DMS 273 (cell line): Measurements from ENCODE around the gene SHH.

Experiments
- DNase-seq: peaks from one replicate; lab custom pipeline; 2025; ENCODE audit not compliant: unreplicated experiment; lab: John Stamatoyannopoulos, UW

Gene SHH

DNA sequence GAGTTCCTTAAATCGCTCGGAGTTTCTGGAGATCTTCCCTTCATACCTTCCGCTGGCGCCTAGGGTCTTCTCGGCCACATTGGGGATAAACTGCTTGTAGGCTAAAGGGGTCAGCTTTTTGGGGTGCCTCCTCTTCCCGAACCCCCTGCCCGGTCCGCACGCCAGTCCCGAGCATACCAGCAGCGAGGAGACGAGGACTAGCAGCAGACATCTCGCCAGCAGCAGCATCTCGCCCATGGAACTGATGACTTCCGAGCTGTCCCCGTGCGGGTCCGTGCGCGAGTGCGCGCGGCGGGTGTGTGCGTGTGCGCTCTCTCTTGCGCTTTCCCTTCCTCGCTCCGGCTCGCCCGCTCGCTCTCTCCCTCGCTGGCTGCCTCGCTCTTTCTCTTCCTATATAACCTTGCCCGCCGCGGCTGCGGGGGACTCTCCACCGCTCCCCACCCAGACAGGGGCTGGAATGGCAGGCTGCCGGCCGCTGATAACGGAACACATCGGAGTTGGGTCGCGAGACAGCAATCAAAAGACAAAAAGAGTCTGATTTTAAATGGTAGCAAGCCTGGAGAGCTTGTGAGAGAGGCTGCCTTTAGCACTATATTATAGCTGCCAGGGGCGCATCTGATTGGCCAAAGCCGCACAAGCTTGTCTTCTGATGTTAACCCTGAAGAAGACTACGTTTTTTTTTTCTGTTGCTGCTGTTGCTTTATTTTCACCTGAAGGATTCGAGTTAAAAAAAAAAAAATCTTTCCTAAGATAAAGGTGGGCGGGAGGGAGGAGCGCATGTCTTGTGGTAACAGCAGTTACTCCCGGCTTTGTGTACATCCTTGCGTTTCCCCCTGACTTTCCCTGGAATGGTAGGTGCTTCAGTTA lies at the start of gene SHH:
TSS of gene SHH (minus strand) at position 569 of the 867 bp plus-strand sequence. CDS start at position 228, 341 bp downstream.
- DNase-seq: peak; percentile 64

DNA sequence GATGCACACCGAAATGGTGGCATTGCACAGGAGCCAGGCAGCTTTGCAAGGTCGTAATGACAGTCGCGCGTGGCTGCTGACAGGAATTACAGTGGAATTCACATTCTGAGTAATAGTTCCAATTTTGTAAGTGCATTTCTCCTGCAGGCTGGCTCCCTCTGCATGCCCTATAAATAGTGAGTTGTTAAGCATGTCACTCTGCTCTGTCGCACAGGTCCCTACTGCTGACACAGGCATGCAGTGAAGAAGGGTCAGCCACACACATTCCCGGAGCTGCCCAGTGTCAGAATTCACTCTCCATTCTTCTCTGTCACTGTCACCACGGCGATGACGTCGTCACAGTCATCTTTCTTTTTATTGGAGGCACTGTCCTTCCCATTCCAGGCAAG lies 49.2 kb upstream of the SHH start:
- no peak for DNase-seq

DNA sequence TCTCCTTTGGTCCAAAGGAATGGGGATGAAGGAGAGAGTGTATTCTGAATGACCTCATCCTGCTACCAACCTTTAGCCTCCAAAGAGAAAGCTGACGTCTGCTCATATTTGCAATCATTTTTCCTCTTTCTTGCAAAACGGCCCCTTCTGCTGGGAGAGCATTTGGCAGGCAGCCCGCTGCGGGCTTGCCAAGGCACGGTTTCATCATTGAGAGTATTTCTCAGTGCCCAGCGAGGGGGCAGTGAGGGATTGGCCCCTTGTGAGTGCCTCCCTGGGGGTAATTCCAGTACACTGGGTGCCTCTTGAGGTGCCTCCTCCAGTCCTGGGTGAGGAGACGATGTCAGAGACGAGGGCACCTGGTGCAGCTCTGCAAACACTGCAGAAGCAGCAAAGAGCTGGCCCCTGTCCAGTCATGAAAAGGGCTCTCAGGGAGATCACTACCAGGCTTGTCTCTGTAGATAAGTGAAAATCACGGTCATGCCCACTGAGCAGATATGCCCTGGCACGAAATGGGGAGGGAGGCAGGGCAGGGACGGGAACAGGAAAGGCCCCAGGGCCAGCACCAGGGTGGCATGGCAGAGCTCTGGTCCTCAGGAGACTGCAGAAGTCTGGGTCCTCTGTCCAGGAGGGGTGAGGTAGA lies 48.7 kb upstream of the SHH start:
- DNase-seq: peak; percentile 50

DNA sequence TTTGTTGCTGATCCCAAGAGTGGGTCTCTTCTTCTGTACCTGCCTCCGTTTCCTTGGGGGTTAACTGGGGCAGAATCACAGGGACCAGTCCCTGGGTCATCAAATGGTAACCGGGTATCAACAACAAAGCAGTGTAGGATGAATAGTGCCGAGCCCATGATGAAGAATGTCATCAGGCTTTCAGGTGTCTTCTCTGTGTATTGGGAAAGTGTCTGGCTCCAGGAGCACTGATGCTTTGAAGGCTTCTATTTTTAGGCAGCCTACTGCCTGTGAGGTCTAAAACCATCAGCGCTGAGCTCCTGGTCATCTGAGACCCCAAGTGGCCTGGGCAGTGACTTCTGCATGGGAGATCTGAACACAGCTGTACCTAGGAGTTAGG lies 48.2 kb upstream of the SHH start:
- DNase-seq: no peak

DNA sequence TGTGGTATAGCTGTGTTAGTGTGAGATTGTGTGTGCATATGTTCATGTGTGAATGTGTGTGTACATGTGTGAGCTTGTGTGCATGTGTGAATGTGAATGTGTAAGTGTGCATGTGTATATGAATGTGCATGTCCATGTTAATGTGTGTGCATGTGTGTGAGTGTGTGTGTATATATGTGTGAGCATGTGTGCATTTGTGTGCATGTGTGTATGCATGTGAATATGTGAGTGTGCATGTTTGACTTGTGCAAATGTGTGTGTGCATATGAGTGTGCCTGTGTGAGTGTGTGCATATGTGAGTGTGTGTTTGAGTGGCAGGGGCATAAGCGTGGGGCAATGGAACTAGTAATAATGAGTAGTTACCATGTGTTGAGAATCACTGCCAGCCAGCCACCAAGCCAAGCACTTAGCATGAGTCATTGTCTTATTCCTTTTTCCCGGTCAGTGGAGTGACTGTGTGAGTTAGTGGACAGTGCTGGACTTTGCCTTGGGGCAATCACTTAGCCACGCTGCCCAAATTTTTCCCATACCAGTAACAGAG lies 46.3 kb upstream of the SHH start:
- no peak for DNase-seq

DNA sequence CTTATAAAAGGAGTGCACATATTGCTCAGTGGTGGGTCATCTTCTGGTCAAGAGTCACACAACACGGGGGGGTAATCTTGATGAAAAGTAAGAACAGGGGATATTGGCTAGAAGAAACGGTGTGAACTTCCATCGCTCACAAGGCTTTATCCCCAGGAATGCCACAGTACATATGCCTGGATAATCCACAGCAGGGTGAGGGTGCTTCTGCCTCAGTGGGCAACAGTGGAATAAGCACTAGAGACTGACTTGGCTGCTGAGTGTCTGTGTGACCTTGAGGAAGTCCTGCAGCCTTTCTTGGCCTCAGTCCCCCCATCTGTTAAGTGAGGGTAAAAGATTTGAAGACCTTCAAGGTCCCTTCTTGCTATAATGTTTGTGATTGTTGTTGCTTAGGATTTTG lies 44.9 kb upstream of the SHH start:
- no peak for DNase-seq

DNA sequence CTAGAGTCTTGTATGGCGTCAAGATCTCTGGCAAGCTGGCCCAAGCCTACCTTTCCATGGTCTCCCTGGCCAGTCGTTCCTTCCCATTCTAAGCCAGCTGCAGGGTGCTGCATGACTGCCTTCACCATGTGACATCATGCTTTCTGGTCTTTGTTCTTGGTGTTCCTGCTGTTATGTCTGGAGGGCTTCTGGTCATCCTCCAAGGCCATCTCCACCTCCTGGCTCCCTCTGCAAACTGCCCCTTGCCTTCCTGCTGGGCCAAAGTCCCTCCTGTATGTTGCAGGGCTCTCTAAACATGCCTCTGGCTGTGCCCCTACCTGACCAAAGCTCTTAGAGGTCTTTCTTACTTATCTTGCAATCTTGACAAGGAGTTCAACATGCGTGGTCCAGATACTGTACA lies 44.4 kb upstream of the SHH start:
- DNase-seq: no peak

DNA sequence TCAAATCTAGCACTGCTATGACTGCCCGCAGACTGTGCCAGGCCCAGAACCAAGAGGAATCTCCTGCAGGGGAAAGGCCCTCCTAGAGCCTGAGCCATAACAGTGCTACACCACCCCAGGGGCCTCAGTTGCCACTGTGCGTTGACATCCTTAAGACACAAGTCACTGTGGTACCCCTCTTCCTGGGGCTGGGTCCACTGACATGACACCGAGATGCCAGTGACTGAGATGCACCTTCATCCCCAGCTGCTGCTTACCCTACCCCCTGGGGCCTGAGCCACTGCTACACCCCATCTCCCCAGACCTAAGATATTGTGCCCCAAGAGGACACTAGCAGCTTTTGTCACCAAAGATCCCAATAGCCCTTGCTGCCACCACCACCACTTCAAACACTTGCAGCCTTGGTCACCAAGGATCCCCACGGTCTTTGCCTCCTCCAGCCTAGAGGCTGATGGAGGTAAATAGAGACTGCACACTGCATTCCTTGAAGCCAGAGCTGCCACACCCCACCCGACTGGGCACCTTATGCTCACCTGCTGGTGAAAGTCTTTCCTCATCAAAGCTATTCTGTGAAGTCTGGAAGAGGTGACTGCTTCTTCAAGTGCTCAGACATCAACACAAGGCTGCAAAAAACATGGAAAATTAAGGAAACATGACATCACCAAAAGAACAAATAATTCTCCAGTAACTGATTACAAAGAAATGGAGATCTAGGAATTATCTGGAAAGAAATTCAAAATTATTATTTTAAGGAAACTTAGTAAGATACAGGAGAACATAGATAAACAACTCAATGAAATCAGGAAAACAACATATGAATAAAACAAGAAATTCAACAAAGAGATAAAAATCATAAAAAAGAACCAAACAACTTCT lies 40.4 kb upstream of the SHH start:
- no peak for DNase-seq

DNA sequence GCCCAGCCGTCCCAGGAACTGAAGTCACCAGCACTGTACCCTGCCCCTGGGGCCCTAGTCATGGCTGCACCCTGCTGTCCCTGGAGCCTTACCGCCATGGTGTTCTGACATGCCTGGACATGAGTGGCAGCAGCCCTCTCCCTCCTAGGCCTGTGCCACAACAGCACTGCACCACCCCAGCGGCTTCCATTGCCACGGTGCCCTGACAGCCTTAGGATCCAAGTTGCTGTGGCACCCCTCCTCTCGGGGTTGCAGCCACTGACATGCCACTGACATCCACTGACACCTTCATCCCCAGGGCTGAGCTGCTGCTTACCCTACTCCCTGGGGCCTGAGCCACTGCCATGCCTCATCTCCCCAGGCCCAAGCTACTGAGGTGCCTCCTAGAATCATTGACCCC lies 39.6 kb upstream of the SHH start:
- no peak for DNase-seq

DNA sequence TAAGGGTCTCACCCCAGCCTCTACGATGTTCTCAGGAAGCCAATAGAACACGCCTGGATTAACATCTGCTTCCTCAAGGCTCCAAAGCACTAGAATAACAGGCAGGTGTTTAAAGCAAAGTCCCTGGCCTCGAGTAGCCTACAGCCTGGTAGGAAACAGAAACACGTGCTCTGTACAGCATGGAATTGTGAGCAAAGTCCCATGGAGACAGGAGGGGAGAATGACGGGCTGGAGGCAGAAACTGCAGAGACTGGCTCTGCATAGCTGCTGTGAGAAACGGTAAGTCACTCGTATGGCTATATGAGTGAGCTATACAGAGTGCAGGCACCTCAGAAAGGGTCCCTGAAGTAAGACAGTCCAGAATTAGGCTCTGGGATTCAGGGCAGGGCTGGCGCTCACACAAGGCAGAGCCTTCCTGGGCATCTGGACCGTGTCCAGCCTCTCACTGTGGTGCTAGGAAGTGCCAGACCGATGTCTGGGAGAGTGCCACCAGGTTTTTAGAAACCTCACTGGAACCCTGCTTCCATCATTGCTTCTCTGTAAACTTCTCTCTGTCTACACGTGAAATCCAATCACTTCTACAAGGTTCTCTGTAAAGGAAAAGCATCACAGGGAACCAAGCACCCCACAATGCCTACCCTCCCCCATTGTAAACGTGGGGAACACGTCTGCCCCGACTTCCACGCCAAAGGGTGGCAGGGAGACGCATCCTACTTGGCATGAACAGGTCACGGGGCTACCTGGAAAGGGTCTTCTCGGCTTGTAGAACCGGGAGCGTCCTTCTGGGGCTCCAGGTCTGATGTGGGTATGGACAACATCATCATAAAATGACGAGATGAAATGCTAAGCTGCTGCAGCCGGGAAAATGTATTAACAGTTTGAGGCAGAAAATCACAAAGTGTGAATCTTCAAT lies 38.8 kb upstream of the SHH start:
- DNase-seq: no peak

DNA sequence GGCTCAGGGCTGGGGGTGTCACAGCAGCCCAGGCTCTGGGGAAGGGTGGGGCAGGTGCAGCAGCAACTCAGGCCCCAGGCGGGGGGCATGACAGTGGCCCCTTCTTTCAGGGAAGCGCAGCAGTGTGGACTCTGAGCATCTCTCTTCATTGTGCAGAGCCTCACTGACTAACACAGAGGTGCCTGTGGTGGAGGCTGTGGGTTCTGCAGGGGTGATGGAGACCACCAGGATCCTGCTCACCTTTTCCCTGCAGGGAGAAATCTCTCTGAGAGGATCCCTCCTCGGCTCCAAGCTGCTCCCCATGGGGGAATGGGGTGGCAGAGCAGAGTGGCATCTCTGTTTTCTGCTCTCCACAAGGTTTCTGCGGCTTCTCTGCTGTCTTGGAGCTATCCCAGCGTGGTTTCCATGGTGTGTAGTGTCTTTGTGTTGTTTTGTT lies 37.8 kb upstream of the SHH start:
- DNase-seq: no peak

DNA sequence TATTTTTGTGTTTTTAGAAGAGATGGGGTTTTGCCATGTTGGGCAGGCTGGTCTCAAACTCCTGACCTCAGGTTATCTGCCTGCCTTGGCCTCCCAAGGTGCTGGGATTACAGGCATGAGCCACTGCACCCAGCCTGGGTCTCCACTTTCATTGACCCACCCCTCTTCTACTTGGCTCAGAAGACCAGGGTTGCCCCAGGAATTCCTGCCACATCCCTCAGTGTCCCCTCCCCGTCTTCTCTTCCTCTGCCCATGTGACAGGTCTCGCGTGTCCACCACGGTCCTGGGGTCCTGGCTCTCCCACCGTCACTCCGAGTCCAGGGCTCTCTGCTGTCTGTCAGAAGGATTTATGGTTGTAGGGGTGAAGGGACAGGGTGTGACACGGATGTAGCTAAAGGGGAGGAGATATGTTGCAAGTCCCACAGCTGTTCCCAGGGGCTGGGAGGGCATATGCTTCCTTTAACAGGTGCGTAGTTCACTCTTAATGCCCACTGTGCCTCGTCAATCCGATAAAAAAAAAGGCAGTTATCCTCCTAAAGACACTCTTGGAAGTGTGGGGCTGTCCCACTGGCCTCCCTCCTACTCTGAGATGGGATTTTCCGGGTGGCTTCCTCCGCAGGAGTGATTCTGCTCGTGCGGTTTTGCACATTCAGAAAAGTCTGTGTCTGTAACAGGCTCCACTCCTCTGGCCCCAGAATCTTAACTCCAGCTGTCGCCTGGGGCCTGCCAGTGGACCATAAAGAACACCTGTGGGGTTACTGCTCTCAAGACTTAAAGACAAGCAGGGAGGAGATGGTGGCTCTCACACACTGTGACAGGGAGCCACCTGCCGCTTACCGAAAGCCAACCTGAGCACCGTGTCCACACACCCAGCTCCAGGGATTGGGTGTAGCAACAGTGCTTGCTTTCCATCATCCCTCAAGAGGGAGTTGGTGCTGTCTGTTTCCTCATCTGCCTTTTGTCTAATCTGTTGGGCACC lies 36.7 kb upstream of the SHH start:
- DNase-seq: no peak

DNA sequence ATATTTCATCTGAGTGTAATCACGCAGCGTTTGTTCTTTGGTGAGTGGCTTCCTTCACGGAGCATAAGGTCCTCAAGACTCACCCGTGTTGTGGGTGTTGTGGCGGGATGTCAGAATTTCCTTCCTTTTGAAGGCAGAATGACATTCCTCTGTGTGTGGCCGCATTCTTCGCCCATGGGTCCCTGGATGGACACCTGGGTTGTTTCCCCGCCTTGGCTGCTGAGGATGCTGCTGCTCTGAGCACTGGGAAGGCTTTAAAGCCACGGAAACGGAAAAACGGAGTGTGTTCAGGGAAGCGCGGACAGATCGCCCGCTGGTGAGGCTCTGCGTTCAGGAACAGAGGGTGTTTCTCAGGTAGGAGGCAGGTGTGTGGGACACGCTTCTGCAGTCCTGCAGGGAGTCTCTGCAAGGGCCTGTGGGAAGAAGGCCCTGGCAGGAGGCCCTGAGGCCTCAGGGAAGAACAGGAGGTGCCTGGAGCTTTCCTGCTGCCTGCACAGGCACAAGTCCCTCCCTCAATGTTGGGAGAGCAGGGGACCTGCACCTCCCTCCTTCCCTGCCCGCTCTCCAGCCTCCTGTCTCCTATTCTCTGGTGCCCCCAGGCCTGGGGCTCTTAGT lies 35.7 kb upstream of the SHH start:
- DNase-seq: no peak

DNA sequence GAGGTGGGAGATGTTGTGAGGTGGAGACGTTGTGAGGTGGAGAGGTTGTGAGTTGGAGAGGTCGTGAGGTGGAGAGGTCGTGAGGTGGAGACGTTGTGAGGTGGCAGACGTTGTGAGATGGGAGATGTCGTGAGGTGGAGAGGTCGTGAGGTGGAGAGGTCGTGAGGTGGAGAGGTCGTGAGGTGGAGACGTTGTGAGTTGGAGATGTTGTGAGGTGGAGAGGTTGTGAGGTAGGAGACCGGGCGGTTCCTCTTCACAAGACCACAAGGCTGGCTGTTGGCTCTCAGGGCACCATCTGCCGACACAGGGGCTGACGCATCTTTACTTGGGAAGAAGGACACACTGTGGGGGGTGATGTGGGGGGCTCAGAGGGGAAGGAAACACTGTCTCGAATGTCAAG lies 34.7 kb upstream of the SHH start:
- DNase-seq: no peak

DNA sequence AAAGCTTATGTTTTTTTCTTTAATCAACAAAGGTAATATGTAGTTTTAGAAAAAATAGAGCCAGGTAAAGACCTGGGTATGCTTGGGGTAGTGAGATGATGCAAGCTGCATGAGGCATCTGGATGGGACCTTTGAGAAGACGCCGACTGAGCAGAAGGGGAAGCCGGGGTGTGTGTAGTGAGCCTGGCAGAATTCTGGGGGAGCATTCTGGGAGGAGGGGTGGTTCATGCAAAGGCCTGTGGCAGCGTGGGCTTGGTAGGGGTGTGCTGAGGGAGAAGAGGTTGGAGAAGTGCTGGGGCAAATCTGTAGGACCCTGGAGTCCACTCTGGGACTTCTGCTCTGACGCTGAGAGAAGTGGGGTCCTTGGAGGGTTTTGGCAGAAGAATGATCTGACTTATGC lies 33.9 kb upstream of the SHH start:
- DNase-seq: no peak

DNA sequence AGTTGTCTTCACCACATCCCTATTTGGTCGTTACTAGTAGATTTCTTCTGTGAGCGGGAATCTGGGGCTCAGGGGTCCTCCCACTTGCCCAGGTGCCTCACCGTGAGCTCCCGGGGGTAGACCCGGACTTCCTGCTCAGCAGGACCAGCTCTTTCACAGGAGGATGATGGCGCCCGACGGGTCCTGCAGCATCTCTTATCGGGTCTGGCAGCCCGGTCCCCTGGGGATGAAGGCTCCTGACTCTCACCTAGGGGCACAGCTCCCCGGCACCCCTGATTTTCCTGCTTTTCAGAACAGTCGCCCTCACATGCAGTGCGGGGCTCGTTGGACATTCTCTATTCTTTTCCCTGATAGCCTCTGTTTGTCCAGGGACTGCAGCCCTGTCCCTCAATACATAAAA lies 33.0 kb upstream of the SHH start:
- DNase-seq: no peak

DNA sequence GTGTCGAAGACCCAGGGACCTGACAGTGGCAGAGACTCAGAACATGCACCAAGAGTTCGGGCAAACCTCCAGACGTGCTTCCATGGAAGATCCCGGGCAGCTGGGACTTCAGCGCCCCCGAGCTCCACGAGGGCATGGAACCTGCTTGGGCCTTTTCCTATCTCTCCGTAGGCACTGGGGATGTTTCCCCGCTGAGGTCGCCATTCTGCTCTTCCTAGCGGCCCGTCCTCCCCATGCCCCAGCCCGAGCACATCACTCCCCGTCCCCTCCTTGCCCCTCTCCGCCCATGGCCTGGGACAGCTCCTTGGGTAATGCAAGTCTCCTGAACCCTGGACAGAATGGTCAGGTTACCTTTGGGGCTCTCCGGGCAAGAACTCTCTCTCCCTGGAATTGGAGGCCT lies 32.3 kb upstream of the SHH start:
- DNase-seq: no peak

DNA sequence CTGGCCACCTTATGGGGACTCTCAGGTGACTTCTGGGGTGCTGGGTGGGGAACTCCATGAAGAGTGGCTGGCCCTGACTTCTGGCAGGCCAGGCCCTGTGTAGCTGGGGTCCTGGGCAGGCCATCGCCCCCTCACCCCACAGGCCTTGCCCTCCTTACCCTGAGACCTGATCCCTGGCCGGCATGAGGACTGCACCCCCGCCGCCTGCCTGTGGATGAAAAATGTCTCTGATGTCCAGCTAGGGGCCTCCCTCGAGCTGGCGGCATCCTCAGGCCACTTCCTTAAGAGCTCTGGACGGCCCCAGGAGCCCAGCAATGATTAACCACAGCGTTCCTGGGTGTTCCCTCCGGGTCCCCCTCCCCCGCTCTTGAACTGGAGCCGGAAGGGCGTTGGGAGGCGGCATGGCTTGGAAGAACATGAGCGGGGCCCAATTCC lies 31.8 kb upstream of the SHH start:
- no peak for DNase-seq
